ENCODE results near the gene CD99. TPM values are rescaled to one million over a fixed set of nuclear protein-coding genes. Genes with fewer than 3 reads are reported as not detected.

CD99 gene
- total RNA-seq, 6 donors from 2014 or later, result 135 to 300 (median 233) TPM

- Histone ChIP-seq H3K4me1 (peaks cover 0 to 3% (median 0%) of the 10 kb centered on the region in 4 donors), H3K9me3 (no peaks in the 10 kb centered on the region), H3K27ac (no peak overlapping the region), H3K4me3 (no peak overlapping the region), H3K36me3 (no peaks in the 10 kb centered on the region), H3K27me3 (no peaks in the 10 kb centered on the region)
- ATAC-seq (ENCODE audit: low FRiP score in 2 of 2) (no peak), DNase-seq (no peak)
- WGBS, 2 donors, result 72 to 92% methylated on average over 5 of the region's 5 CpGs
- TF ChIP-seq EP300 (IDR thresholded peaks at IDR 0.05) (no peak), POLR2AphosphoS5 (IDR thresholded peaks at IDR 0.05) (no peak), CTCF (IDR thresholded peaks at IDR 0.05) (no peak), POLR2A (IDR thresholded peaks at IDR 0.05) (no peak)
Observed at GRCh38 chrX:2678583-2678982, 12.5 kb upstream of the CD99 start.

GRCh38 chrX:2679534-2680485 lies 11.3 kb upstream of the CD99 start:
- Histone ChIP-seq H3K4me3 (no peak overlapping the region), H3K36me3 (no peaks in the 10 kb centered on the region), H3K27me3 (no peaks in the 10 kb centered on the region), H3K4me1 (peaks cover 0 to 3% (median 0%) of the 10 kb centered on the region in 4 donors), H3K9me3 (no peaks in the 10 kb centered on the region), H3K27ac (no peak overlapping the region)
- no peak for TF ChIP-seq POLR2AphosphoS5 (IDR thresholded peaks at IDR 0.05)
- no peak for ATAC-seq (ENCODE audit: low FRiP score in 2 of 2)
- no peak for DNase-seq
- 69 to 70% methylated on average over 9 of the region's 9 CpGs for whole genome bisulfite sequencing, 2 donors

- TF ChIP-seq POLR2A (IDR thresholded peaks at IDR 0.05) (no peak), POLR2AphosphoS5 (IDR thresholded peaks at IDR 0.05) (no peak), EP300 (IDR thresholded peaks at IDR 0.05) (no peak)
- ATAC-seq (ENCODE audit: low FRiP score in 2 of 2) (no peak), DNase-seq (no peak)
- no peak overlapping the region for H3K4me3 ChIP-seq
- no peaks in the 10 kb centered on the region for H3K9me3 ChIP-seq
- WGBS, 2 donors, result 77 to 96% methylated on average over 6 of the region's 6 CpGs
- no peak overlapping the region for H3K27ac ChIP-seq
- peaks cover 0 to 3% (median 0%) of the 10 kb centered on the region in 4 donors for H3K4me1 ChIP-seq
- H3K27me3 ChIP-seq, result no peaks in the 10 kb centered on the region
- H3K36me3 ChIP-seq, result no peaks in the 10 kb centered on the region
Observed at GRCh38 chrX:2680486-2681348, 10.4 kb upstream of the CD99 start.

GRCh38 chrX:2682565-2683177 lies 8.4 kb upstream of the CD99 start:
- no peaks in the 10 kb centered on the region for H3K36me3 ChIP-seq
- no peak for DNase-seq
- no peaks in the 10 kb centered on the region for H3K4me1 ChIP-seq
- no peaks in the 10 kb centered on the region for H3K9me3 ChIP-seq
- no peak overlapping the region for H3K4me3 ChIP-seq
- H3K27ac ChIP-seq, result no peak overlapping the region
- no peak for ATAC-seq (ENCODE audit: low FRiP score in 2 of 2)
- TF ChIP-seq CTCF (IDR thresholded peaks at IDR 0.05) (no peak), EP300 (IDR thresholded peaks at IDR 0.05) (no peak), POLR2AphosphoS5 (IDR thresholded peaks at IDR 0.05) (no peak), POLR2A (IDR thresholded peaks at IDR 0.05) (no peak)
- WGBS, 2 donors, result 75 to 78% methylated on average over 6 of the region's 6 CpGs
- H3K27me3 ChIP-seq, result no peaks in the 10 kb centered on the region

- Histone ChIP-seq H3K4me1 (no peaks in the 10 kb centered on the region), H3K4me3 (no peak overlapping the region), H3K27ac (no peak overlapping the region), H3K36me3 (no peaks in the 10 kb centered on the region), H3K27me3 (no peaks in the 10 kb centered on the region), H3K9me3 (no peaks in the 10 kb centered on the region)
- ATAC-seq (ENCODE audit: low FRiP score in 2 of 2) (no peak), DNase-seq (no peak)
- TF ChIP-seq CTCF (IDR thresholded peaks at IDR 0.05) (no peak), EP300 (IDR thresholded peaks at IDR 0.05) (no peak), POLR2A (IDR thresholded peaks at IDR 0.05) (no peak), POLR2AphosphoS5 (IDR thresholded peaks at IDR 0.05) (no peak)
- WGBS, 2 donors, result 93 to 97% methylated on average over 1 of the region's 1 CpG
Observed at GRCh38 chrX:2684256-2684655, 6.8 kb upstream of the CD99 start.
